HG03135 (cell line): ENCODE results near the gene CD99L2.

ENCODE experiments used
- ATAC-seq: cut with Tn5 transposase; IDR thresholded peaks from one replicate; pipeline ENCODE4 v1.9.1; 2021; ENCODE audit warnings: mild to moderate bottlenecking, moderate library complexity; ENCODE audit not compliant: unreplicated experiment

CD99L2 gene

GRCh38 chrX:150766351-150767044, 132.0 kb downstream of the CD99L2 start:
- no peak for ATAC-seq

GRCh38 chrX:150765782-150766350, 132.6 kb downstream of the CD99L2 start:
- no peak for ATAC-seq

GRCh38 chrX:150765237-150765636, 133.2 kb downstream of the CD99L2 start:
- no peak for ATAC-seq

GRCh38 chrX:150763810-150764209, 134.7 kb downstream of the CD99L2 start:
- no peak for ATAC-seq

GRCh38 chrX:150763303-150763797, 135.1 kb downstream of the CD99L2 start:
- no peak for ATAC-seq

GRCh38 chrX:150762258-150763165, 136.0 kb downstream of the CD99L2 start:
- ATAC-seq: no peak

GRCh38 chrX:150761819-150762216, 136.7 kb downstream of the CD99L2 start:
- no peak for ATAC-seq

- ATAC-seq: no peak
Observed at GRCh38 chrX:150761176-150761818, 137.2 kb downstream of the CD99L2 start.

- no peak for ATAC-seq
Observed at GRCh38 chrX:150759568-150760416, 138.7 kb downstream of the CD99L2 start.

- no peak for ATAC-seq
Observed at GRCh38 chrX:150757371-150757770, 141.1 kb downstream of the CD99L2 start.

GRCh38 chrX:150753968-150754367, 144.5 kb downstream of the CD99L2 start:
- ATAC-seq: no peak

- ATAC-seq: no peak
Observed at GRCh38 chrX:150753357-150753756, 145.1 kb downstream of the CD99L2 start.

- ATAC-seq: no peak
Observed at GRCh38 chrX:150752124-150752523, 146.3 kb downstream of the CD99L2 start.

GRCh38 chrX:150736475-150736874, 162.0 kb downstream of the CD99L2 start:
- no peak for ATAC-seq

- ATAC-seq: no peak
Observed at GRCh38 chrX:150731795-150732194, 166.7 kb downstream of the CD99L2 start.

GRCh38 chrX:150730719-150731118, 167.7 kb downstream of the CD99L2 start:
- no peak for ATAC-seq

- ATAC-seq: no peak
Observed at GRCh38 chrX:150729956-150730355, 168.5 kb downstream of the CD99L2 start.

GRCh38 chrX:150719621-150720020, 178.8 kb downstream of the CD99L2 start:
- no peak for ATAC-seq
